ENCODE measurements around the gene CFAP100. TPM values are rescaled to one million over a fixed set of nuclear protein-coding genes. Genes with fewer than 3 reads are reported as not detected.

Gene CFAP100
- total RNA-seq (not detected), polyA plus RNA-seq (not detected)

DNA sequence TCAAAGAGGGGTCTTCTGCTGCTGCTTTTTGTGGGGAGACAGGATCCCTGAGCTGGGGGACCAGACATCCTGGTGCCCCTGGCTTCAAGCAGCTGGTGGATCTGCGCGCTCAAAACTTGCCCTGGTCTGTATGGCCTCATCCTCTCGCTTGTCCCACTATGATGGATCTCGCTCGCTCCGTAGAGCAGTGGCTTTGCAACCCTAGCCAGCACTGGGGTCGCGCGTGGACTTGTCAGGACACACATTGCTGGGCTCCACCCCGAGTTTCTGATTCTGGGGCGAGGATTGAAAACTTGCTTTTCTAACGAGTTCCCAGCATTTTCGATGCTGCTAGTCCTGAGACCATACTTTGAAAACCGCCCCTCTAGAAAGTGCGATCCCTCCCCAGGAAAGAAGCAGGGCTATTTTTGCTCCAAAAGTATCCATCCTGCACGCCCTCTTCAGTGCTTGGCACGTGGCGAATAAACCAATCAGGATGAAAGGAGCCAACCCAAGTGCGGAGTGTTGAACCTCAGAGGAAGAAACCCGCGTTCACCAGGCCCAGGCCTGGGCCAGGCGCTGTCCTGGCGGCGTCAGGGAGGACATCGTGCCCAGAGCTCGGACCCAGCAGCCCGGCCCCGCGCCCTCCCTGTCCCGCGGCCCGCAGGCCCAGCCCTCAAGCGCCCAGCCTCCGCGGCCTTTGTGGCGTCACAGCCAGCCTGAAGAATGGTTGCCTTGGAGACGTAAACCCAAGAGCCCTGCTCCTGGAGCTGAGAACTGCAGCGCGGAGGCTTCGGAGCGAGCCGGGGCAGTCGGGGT lies at the start of gene CFAP100:
CFAP100 (plus strand) TSS at position 731 of the 798 bp plus-strand sequence. CDS start 1,092 bp downstream, outside the sequence.
- no peak within 1 kb of the TSS for H3K27ac ChIP-seq (ENCODE audit: low read depth)
- no peaks in the 10 kb centered on the region for H3K36me3 ChIP-seq (ENCODE audit: insufficient read depth)
- no peaks in the 10 kb centered on the region for H3K4me1 ChIP-seq (ENCODE audit: insufficient read depth)
- H3K4me3 ChIP-seq (ENCODE audit: low read depth, low read length), result peak within 1 kb of the TSS; percentile 24
- WGBS, result 33% methylated on average over 43 of the region's 43 CpGs
- DNase-seq (ENCODE audit: extremely low spot score), result peak; percentile 15

DNA sequence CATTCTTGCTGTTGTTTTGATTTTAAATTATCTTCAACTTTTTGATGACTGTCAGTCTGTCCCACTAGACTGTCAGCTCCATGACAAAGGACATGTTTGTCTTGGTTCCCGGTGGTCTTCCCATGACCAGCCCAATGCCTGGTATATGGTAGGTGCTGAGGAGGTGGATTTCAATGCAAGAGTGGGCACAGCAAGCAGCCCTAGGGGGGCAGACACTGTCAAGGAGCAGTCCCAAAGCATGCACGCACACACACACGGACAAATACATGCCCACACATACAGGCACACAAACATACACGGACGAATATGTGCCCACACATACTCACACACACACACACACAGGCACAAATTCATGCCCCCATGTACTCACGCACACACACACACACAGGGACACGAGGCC lies 49.5 kb upstream of the CFAP100 start:
- no peaks in the 10 kb centered on the region for H3K4me1 ChIP-seq (ENCODE audit: insufficient read depth)
- WGBS, result 93% methylated on average over 7 of the region's 7 CpGs

DNA sequence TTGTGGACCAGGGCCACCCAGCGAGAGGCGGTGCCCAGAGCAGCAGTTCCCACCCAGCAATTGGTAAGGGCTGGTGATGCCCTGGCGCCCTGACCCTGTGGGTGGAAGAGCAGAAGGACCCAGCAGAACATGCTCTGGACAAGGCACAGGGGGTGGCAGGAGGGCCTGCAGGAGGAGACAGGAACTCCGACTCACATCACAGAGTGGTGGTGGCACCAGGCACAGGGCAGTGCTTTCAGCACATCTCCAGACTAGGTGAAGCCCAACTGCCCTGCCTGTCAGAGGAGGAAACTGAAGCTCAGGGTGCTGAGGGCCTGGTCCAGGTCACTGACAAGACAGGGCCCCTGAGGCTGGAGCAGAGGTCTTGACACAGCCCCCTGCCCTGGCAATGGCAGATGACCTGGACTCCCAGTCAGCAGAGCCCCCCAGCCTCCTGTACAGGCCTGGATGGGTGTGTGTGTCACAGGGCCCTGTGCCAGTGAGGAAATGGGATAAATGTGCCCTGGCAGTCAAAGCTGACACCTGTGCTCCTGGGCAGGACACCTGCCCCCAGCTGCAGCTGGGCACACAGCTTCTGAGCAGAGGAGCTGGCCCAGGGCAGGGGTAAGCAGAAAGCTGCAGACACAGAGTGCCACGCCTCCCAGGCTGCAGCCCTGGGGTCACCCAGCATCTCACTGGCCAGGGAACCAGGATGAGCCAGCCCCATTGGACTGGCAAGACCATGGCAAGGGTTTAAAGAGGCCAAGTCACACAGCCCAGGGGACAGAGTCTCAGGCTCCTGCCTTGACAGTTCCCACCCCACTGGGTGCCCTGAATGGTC lies 48.9 kb upstream of the CFAP100 start:
- H3K36me3 ChIP-seq (ENCODE audit: insufficient read depth), result no peaks in the 10 kb centered on the region
- WGBS, result 98% methylated on average over 5 of the region's 5 CpGs

More for the DNA sequence above, 49.5 kb upstream of the CFAP100 start:
- H3K4me3 ChIP-seq (ENCODE audit: low read depth, low read length), result no peak overlapping the region
- no peak overlapping the region for H3K27ac ChIP-seq (ENCODE audit: low read depth)
- no peak for DNase-seq (ENCODE audit: extremely low spot score)
- no peaks in the 10 kb centered on the region for H3K36me3 ChIP-seq (ENCODE audit: insufficient read depth)

DNA sequence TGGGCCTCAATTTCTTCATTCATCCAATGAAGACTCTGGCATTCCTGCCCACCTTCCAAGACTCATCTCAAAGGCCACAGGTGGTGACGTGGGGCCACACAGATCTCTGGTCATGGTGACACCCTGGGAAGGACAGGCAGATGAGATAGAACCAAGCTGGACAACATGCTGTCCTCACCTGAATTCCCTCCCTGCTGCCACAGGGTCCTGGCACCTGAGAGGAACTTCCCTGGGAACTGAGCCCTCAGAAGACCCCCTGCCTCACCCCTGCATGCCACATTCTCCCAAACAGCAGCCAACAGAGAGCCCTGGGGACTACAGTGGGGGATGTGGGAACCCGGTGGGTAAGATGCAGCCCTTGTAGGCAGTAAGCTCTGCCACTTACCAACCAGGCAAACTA lies 48.2 kb upstream of the CFAP100 start:
- 94% methylated on average over 2 of the region's 2 CpGs for WGBS
- no peaks in the 10 kb centered on the region for H3K36me3 ChIP-seq (ENCODE audit: insufficient read depth)
- H3K4me3 ChIP-seq (ENCODE audit: low read depth, low read length), result no peak overlapping the region
- H3K27ac ChIP-seq (ENCODE audit: low read depth), result no peak overlapping the region
- no peaks in the 10 kb centered on the region for H3K4me1 ChIP-seq (ENCODE audit: insufficient read depth)
- no peak for DNase-seq (ENCODE audit: extremely low spot score)

More for the DNA sequence above, 48.9 kb upstream of the CFAP100 start:
- H3K4me1 ChIP-seq (ENCODE audit: insufficient read depth), result no peaks in the 10 kb centered on the region
- no peak overlapping the region for H3K4me3 ChIP-seq (ENCODE audit: low read depth, low read length)
- H3K27ac ChIP-seq (ENCODE audit: low read depth), result no peak overlapping the region
- DNase-seq (ENCODE audit: extremely low spot score), result no peak

DNA sequence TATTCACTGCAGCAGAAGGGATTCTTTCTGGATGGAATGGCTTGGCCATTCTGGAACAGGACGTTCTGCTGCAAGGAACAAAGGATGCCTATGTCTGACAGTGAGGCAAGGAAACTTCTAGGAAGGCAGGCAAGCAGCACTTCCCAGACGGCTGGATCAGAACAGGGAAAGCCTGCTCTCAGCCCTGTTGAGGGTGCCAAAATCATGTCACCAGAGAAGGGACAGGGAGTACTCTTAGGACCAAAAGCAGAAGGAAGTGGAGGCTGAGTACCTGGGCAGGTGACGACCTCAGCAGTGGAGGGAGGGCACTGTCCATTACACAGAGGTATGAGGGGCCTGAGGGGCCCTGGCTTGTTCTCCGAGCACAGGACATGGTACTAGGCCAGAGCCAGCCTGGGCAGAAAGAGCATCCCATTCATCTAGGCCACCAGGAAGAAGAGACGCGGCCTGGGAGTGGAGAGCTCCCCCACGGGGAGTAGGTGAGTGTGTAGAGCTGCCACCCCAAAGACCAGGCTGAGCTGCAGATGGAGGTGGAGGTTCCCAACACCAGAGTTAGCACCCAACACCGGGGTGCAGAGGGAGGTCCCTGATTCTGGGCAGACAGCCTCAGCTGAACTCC lies 47.1 kb upstream of the CFAP100 start:
- Histone ChIP-seq H3K4me1 (ENCODE audit: insufficient read depth) (no peaks in the 10 kb centered on the region), H3K27ac (ENCODE audit: low read depth) (no peak overlapping the region), H3K4me3 (ENCODE audit: low read depth, low read length) (no peak overlapping the region), H3K36me3 (ENCODE audit: insufficient read depth) (no peaks in the 10 kb centered on the region)
- WGBS, result 78% methylated on average over 8 of the region's 8 CpGs
- DNase-seq (ENCODE audit: extremely low spot score), result no peak

DNA sequence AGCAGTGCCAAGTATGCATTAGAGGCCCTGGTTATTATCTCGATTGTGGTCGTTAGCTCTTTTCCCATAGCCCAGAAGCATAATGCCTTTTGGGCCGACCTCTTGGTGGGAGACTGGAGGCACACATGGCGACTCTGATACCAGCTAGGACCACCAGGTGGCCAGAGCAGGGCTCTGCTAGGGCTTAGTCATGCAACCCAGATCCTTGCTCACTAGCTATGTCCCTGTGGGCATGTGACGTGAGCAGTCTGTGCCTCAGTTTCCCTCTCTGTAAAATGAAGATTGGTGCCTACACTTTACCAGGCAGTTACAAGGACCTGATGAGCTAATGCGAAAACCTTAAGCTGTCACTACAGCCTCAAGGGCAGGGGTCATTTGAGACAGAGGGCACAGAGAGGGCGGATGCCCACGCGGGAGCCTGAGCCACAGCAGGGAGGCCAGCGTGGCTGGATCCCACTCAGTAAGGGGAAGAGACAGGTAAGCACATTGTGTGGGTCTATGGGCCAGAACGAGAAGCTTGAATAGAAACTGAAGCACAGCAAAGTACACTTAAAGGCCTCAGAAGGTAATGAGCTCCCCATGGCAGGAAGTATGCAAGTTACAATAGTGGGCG lies 46.3 kb upstream of the CFAP100 start:
- WGBS, result 92% methylated on average over 12 of the region's 12 CpGs
- Histone ChIP-seq H3K27ac (ENCODE audit: low read depth) (no peak overlapping the region), H3K36me3 (ENCODE audit: insufficient read depth) (no peaks in the 10 kb centered on the region), H3K4me1 (ENCODE audit: insufficient read depth) (no peaks in the 10 kb centered on the region), H3K4me3 (ENCODE audit: low read depth, low read length) (no peak overlapping the region)
- no peak for DNase-seq (ENCODE audit: extremely low spot score)

DNA sequence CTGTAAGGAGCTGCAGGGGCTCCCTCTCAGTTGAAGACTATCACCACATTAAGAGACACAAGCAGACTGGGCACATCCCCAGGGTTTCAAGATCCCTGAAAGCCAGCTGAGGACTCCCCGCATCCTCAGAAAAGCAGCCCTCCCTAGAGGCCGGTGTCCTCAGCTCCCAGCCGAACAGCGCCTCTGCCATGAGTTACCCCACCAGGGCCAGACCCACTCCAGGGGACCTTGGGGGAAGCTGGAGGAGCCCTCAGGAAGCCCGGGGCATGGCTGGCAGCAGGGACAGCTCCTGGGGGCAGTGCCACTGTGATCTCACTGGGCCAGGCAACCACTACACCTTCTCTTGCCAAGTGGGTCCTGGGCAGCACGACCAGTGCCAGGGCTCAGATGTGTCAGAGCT lies 45.6 kb upstream of the CFAP100 start:
- WGBS, result 93% methylated on average over 6 of the region's 6 CpGs
- no peak overlapping the region for H3K4me3 ChIP-seq (ENCODE audit: low read depth, low read length)
- H3K27ac ChIP-seq (ENCODE audit: low read depth), result no peak overlapping the region
- no peak for DNase-seq (ENCODE audit: extremely low spot score)
- no peaks in the 10 kb centered on the region for H3K4me1 ChIP-seq (ENCODE audit: insufficient read depth)
- H3K36me3 ChIP-seq (ENCODE audit: insufficient read depth), result no peaks in the 10 kb centered on the region

DNA sequence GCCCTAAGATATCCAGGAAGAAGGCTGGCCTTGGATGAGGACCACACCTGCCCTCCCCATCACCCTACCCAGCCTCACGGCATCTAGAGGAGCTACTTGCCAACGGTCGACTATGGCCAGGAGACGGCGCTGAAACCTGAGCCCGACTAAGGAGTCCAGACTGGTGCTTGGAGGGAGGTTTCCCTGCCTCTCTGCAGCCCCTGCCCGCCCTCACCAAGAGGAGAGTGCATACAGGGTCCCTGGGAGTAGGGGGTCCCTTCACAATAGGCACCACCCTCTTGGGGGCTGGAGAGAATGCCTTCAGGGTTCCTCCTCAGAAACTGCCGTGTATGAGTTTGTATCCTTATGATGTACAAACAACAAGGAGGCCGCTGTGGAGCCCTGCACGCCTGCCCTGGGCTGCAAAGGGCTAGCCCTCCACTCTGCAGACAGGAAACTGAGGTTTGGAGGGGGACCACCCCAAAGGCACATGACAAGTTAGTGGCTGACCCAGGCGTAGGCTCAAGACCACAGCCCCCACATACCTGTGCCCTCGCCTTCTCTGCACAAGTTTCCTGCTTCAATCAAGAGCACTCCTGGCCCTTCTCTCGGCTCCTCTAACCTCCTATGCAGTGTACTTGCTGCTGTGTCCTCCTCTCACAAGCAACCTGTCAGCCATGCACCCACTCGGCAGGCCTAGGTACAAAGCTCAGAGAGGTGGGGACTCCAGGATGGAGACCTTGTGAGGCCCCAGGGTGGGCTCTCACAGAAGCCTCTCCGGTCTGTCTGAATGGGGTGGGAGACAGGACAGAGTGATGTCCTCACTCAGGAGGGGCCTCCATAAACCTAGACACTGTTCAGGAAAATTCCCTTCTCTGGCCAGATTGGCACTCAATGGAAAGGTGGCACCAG lies 44.9 kb upstream of the CFAP100 start:
- Histone ChIP-seq H3K36me3 (ENCODE audit: insufficient read depth) (no peaks in the 10 kb centered on the region), H3K4me3 (ENCODE audit: low read depth, low read length) (no peak overlapping the region), H3K4me1 (ENCODE audit: insufficient read depth) (no peaks in the 10 kb centered on the region), H3K27ac (ENCODE audit: low read depth) (no peak overlapping the region)
- WGBS, result 71% methylated on average over 15 of the region's 15 CpGs
- DNase-seq (ENCODE audit: extremely low spot score), result no peak

DNA sequence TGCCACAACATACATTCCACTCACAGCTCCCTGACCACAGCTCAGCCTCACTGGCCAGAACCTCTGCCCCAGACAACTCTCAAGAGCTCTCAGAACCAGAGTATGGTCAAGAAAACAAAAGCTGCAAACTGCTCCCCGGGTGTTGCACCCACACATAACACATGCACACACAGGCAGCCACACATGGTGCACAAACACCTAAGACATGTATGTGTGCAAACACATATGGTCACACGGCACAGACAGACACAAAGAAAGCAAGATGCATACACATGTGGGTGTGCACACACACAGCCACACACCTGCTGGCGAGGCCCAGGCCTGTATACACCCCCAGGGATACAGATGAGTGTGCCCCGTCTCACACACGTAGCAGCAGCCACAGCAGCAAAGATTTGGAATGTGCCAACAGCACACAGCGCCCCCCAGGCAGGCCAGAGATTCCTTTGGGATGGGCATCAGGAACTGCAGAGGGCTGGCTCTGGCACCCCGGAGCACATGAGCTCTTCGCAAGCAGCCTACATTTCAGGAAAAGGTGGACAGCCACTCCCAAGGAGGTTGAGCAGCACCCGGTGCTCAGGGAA lies 44.1 kb upstream of the CFAP100 start:
- Histone ChIP-seq H3K36me3 (ENCODE audit: insufficient read depth) (no peaks in the 10 kb centered on the region), H3K27ac (ENCODE audit: low read depth) (no peak overlapping the region), H3K4me3 (ENCODE audit: low read depth, low read length) (no peak overlapping the region), H3K4me1 (ENCODE audit: insufficient read depth) (no peaks in the 10 kb centered on the region)
- WGBS, result 92% methylated on average over 9 of the region's 9 CpGs
- no peak for DNase-seq (ENCODE audit: extremely low spot score)

DNA sequence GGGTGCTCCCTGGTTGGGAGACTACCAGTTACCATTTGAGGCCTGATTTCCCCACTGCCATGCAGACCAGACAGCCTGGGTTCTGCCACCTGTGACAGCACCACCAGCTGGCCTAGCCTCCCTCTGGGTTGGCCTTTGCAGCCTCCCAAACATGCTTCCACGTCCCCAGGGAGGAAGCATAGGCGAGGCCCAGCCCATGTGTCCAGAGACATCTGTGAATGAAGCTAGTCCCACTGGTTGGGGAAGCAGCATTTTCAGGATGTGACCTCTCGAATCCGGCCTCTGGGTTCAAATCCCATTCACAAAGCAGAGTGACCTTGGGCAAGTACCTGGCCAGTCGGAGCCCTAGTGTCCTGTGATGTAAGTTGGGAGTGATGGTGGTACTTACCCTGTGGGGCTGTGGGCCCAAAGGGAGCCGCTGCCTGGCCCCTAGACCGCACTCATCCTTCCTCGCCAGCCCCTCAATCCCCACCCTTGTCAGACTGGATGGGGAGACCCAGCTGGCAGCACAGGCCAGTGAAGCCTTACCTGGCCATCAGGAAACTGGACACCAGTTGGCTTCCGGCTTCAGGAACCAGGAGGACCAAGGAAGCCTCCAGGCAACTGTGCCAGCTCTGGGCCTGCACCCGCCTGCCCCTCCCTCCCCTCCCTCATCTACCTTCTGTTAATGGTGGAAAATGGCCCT lies 43.5 kb upstream of the CFAP100 start:
- DNase-seq (ENCODE audit: extremely low spot score), result no peak
- no peak overlapping the region for H3K27ac ChIP-seq (ENCODE audit: low read depth)
- no peaks in the 10 kb centered on the region for H3K36me3 ChIP-seq (ENCODE audit: insufficient read depth)
- WGBS, result 92% methylated on average over 10 of the region's 10 CpGs
- no peaks in the 10 kb centered on the region for H3K4me1 ChIP-seq (ENCODE audit: insufficient read depth)
- H3K4me3 ChIP-seq (ENCODE audit: low read depth, low read length), result no peak overlapping the region

DNA sequence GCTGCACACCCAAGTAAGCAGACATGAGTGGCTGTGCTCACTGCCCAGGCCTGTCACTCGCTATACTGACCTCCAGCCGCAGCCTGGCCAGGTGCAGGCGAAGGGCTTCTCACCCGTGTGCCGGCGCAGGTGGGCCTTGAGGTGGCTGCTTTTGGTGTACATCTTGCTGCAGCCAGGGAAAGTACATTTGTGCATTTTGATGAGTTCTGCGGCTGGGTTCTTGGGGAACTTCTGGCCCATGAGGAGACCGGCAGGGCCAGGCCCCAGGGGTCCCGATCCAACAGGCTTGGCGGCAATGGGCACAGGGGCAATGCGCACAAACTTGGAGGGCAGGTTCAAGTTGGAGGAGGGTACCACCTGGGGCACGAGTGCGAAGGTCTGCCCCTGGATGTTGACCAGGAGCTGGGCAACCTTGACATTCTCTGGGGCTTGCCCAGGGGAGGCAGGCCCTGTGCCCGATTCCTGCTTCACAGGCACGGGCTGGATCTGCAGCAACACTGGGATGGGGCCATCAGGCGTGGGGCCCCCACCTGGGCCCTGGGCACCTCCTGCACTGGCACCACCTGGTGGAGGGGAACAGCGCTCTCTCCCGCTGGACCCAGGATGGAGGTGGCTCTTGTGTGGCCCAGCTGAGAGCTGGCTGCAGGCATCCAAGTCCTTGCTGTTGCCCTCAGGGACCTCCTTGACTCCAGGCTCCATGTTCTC lies 42.8 kb upstream of the CFAP100 start:
- no peak for DNase-seq (ENCODE audit: extremely low spot score)

More for the DNA sequence above, 42.8 kb upstream of the CFAP100 start:
- 94% methylated on average over 18 of the region's 18 CpGs for WGBS
- H3K27ac ChIP-seq (ENCODE audit: low read depth), result no peak overlapping the region
- no peaks in the 10 kb centered on the region for H3K36me3 ChIP-seq (ENCODE audit: insufficient read depth)
- H3K4me3 ChIP-seq (ENCODE audit: low read depth, low read length), result no peak overlapping the region
- H3K4me1 ChIP-seq (ENCODE audit: insufficient read depth), result no peaks in the 10 kb centered on the region
